IMR-90 (cell line): Measurements from ENCODE around the gene CYP2A7. TPM values are rescaled to one million over a fixed set of nuclear protein-coding genes. Genes with fewer than 3 reads are reported as not detected.
"Not testable (repeated sequence)": the region's sequence is repeated elsewhere in the genome, so short reads cannot be mapped to it uniquely, and the experiment has no call there.

Source experiments
- ATAC-seq: fragments of 200-7000 bp; cut with Tn5 transposase; 2 replicates; pipeline ENCODE4 v1.9.1; 2020; ENCODE audit warnings: low read depth, mild to moderate bottlenecking, moderate library complexity
- BruUV-seq: library from RNA; stranded (reverse); fragments of 400-500 nt; replicated peaks from 2 replicates; lab custom pipeline; 2021; lab: Mats Ljungman, UMichigan
- CTCF ChIA-PET: fragments of 300-600 bp; formaldehyde crosslinking; extraction: SDS; loops from one replicate; lab custom pipeline; 2021; ENCODE audit warnings: antibody characterized with exemption; lab: Yijun Ruan, JAX
- POLR2A ChIA-PET: fragments of 300-600 bp; sonication (Branson Sonifier 250); formaldehyde crosslinking; loops from one replicate; lab custom pipeline; 2022; ENCODE audit warnings: antibody characterized with exemption; ENCODE audit not compliant: unreplicated experiment; lab: Charles Lee
- DNase-seq: peaks from one replicate; pipeline ENCODE4 v3.0.0; 2013
- H2AFZ ChIP-seq: replicated peaks from 2 replicates; pipeline ENCODE3; 2013; ENCODE audit warnings: low read length, mild to moderate bottlenecking; ENCODE audit not compliant: poor library complexity
- H2AK5ac ChIP-seq: 2 replicates; pipeline ENCODE4 v1.6.1; 2013; ENCODE audit warnings: low read depth, low read length, inconsistent platforms
- H2AK9ac ChIP-seq: replicated peaks from 2 replicates; pipeline ENCODE3; 2013; ENCODE audit warnings: mild to moderate bottlenecking, low read depth, low read length, moderate library complexity; ENCODE audit not compliant: poor library complexity
- H2BK120ac ChIP-seq: 2 replicates; pipeline ENCODE4 v1.6.1; 2013; ENCODE audit warnings: low read depth, low read length, inconsistent platforms
- H2BK15ac ChIP-seq: 3 replicates; pipeline ENCODE4 v1.6.1; 2013; ENCODE audit warnings: low read depth, low read length, inconsistent platforms
- H2BK20ac ChIP-seq: 2 replicates; pipeline ENCODE4 v1.6.1; 2013; ENCODE audit warnings: low read depth, mild to moderate bottlenecking, inconsistent platforms, low read length, moderate library complexity
- H2BK5ac ChIP-seq: 2 replicates; pipeline ENCODE4 v1.6.1; 2013; ENCODE audit warnings: mild to moderate bottlenecking, low read depth, low read length, inconsistent platforms; ENCODE audit not compliant: poor library complexity, severe bottlenecking
- H3K14ac ChIP-seq: replicated peaks from 2 replicates; pipeline ENCODE4 v1.6.1; 2013; ENCODE audit warnings: low read depth, low read length, inconsistent platforms
- H3K18ac ChIP-seq: 2 replicates; pipeline ENCODE4 v1.6.1; 2013; ENCODE audit warnings: low read depth, low read length, control low read depth
- H3K23ac ChIP-seq: 2 replicates; pipeline ENCODE4 v1.6.1; 2013; ENCODE audit warnings: low read depth, low read length, inconsistent platforms
- H3K27ac ChIP-seq: 2 replicates; pipeline ENCODE4 v1.5.1; 2013; ENCODE audit warnings: mild to moderate bottlenecking, control low read depth, low read length; ENCODE audit not compliant: insufficient read depth
- H3K27me3 ChIP-seq: 2 replicates; pipeline ENCODE4 v1.6.1; 2013; ENCODE audit warnings: low read length; ENCODE audit not compliant: control insufficient read depth, insufficient read depth
- H3K36me3 ChIP-seq: 2 replicates; pipeline ENCODE4 v1.6.1; 2013; ENCODE audit warnings: low read length, mixed read lengths; ENCODE audit not compliant: control insufficient read depth, insufficient read depth
- H3K4ac ChIP-seq: 2 replicates; pipeline ENCODE4 v1.6.1; 2013; ENCODE audit warnings: low read depth, low read length, inconsistent platforms
- H3K4me1 ChIP-seq: 2 replicates; pipeline ENCODE4 v1.6.1; 2013; ENCODE audit warnings: low read length, mixed read lengths; ENCODE audit not compliant: control insufficient read depth, insufficient read depth
- H3K4me2 ChIP-seq: 2 replicates; pipeline ENCODE4 v1.6.1; 2013; ENCODE audit warnings: low read depth, mild to moderate bottlenecking, control low read depth, low read length, moderate library complexity
- H3K4me3 ChIP-seq: 2 replicates; pipeline ENCODE4 v1.5.1; 2013; ENCODE audit warnings: low read depth, mild to moderate bottlenecking, control low read depth, low read length, moderate library complexity; ENCODE audit not compliant: insufficient read depth
- H3K56ac ChIP-seq: 2 replicates; pipeline ENCODE4 v1.6.1; 2013; ENCODE audit warnings: low read length, inconsistent platforms; ENCODE audit not compliant: insufficient read depth; ENCODE audit errors: extremely low read depth
- H3K79me1 ChIP-seq, 2 experiments: 2 replicates each; pipeline ENCODE4 v1.6.1; 2013; ENCODE audit warnings: low read length in 2 of 2, inconsistent platforms in 1 of 2, low read depth in 1 of 2
- H3K9ac ChIP-seq: 2 replicates; pipeline ENCODE4 v1.6.1; 2013; ENCODE audit warnings: low read depth, low read length, control low read depth
- H3K9me1 ChIP-seq: 2 replicates; pipeline ENCODE4 v1.6.1; 2013; ENCODE audit warnings: low read length, inconsistent platforms; ENCODE audit not compliant: insufficient read depth
- H3K9me3 ChIP-seq: 2 replicates; pipeline ENCODE4 v1.6.1; 2013; ENCODE audit warnings: low read length; ENCODE audit not compliant: control insufficient read depth, insufficient read depth
- H4K20me1 ChIP-seq: 2 replicates; pipeline ENCODE4 v1.6.1; 2013; ENCODE audit warnings: low read length, inconsistent platforms; ENCODE audit not compliant: insufficient read depth
- H4K5ac ChIP-seq: 2 replicates; pipeline ENCODE4 v1.6.1; 2013; ENCODE audit warnings: mild to moderate bottlenecking, low read depth, low read length, control low read depth
- H4K8ac ChIP-seq, 2 experiments: 2 replicates each; pipeline ENCODE4 v1.6.1; 2013; ENCODE audit warnings: low read depth in 2 of 2, low read length in 2 of 2, control low read depth in 1 of 2, inconsistent platforms in 1 of 2
- H4K91ac ChIP-seq: 2 replicates; pipeline ENCODE4 v1.6.1; 2013; ENCODE audit warnings: low read depth, low read length, inconsistent platforms; ENCODE audit not compliant: insufficient read depth
- WGBS, 2 experiments: methylation state at CpG; one replicate each; pipeline versions ENCODE4 v1.1.5 to v1.1.7; 2013; ENCODE audit warnings: missing lambda C conversion rate in 2 of 2; ENCODE audit not compliant: insufficient read length in 1 of 2; ENCODE audit errors: extremely low coverage in 2 of 2; 5-methylcytosine and 5-hydroxymethylcytosine counted together
- dilution Hi-C: fragments of 300-500 bp; cut with HindIII; formaldehyde crosslinking; loops from one replicate; pipeline ENCODE4 v1.14.3; 2018; ENCODE audit warnings: low sequenced_read_pairs; ENCODE audit not compliant: unreplicated experiment
- in situ Hi-C: fragments of 300-500 bp; cut with MboI; formaldehyde crosslinking; loops from 3 replicates; pipeline ENCODE4 v1.14.3; 2019; ENCODE audit warnings: low sequenced_read_pairs, inconsistent platforms, mixed read lengths
- intact Hi-C: fragments of 100-400 bp; cut with micrococcal nuclease; formaldehyde crosslinking; loops from 2 replicates; pipeline ENCODE4 v1.10.0; 2022
- polyA plus RNA-seq, 3 experiments: library from polyadenylated mRNA; depleted of rRNA; stranded (reverse); fragments of >200 nt; gene quantifications; 2 replicates each; pipeline ENCODE4 v1.2.3, GENCODE V29; 2012; ENCODE audit warnings: low replicate concordance in 1 of 3
- total RNA-seq: library from RNA; depleted of rRNA; stranded (reverse); fragments of >200 nt; gene quantifications from 2 replicates; pipeline ENCODE4 v1.2.3, GENCODE V29; 2012

Gene CYP2A7
- total and polyA plus RNA-seq, 2 of the 4 experiments (the other 2 are of a cell fraction): not detected

GRCh38 chr19:40879349-40879748 lies 2.7 kb downstream of the CYP2A7 start:
- H3K18ac ChIP-seq, H2AFZ ChIP-seq, intact Hi-C loops, H3K27ac ChIP-seq, H2BK15ac ChIP-seq, H4K5ac ChIP-seq, H4K91ac ChIP-seq, H4K20me1 ChIP-seq, in situ Hi-C loops, dilution Hi-C loops, H2AK5ac ChIP-seq, H3K4me1 ChIP-seq, H3K36me3 ChIP-seq, H2BK20ac ChIP-seq, POLR2A ChIA-PET, H3K14ac ChIP-seq, BruUV-seq, H3K4me3 ChIP-seq, ATAC-seq, DNase-seq, H3K4ac ChIP-seq, H3K27me3 ChIP-seq, CTCF ChIA-PET, H3K4me2 ChIP-seq, H4K8ac ChIP-seq, H3K9ac ChIP-seq, H3K23ac ChIP-seq, H2AK9ac ChIP-seq, H3K9me1 ChIP-seq, H3K56ac ChIP-seq, H3K79me1 ChIP-seq, H3K9me3 ChIP-seq, H2BK120ac ChIP-seq, H2BK5ac ChIP-seq: not testable (repeated sequence)
- 0% methylated on average over 1 of the region's 4 CpGs; no CpG with 5 or more reads in 1 of the 2 experiments for WGBS, 2 experiments

- not testable (repeated sequence) for H3K14ac ChIP-seq
Observed at GRCh38 chr19:40875526-40875951, 6.5 kb downstream of the CYP2A7 start.

More at GRCh38 chr19:40875526-40875951, 6.5 kb downstream of the CYP2A7 start:
- H2BK15ac ChIP-seq, H3K79me1 ChIP-seq, H4K20me1 ChIP-seq, H2AFZ ChIP-seq, H3K36me3 ChIP-seq, H3K9ac ChIP-seq, H2BK120ac ChIP-seq, in situ Hi-C loops, H4K5ac ChIP-seq, CTCF ChIA-PET, H3K23ac ChIP-seq, H2BK20ac ChIP-seq, H3K9me3 ChIP-seq, H2BK5ac ChIP-seq, H3K56ac ChIP-seq, dilution Hi-C loops, POLR2A ChIA-PET, H3K27me3 ChIP-seq, H3K4me2 ChIP-seq, H4K91ac ChIP-seq, H3K4me3 ChIP-seq, H4K8ac ChIP-seq, H3K4me1 ChIP-seq, H2AK9ac ChIP-seq, DNase-seq, H3K18ac ChIP-seq, intact Hi-C loops, H2AK5ac ChIP-seq, H3K27ac ChIP-seq, BruUV-seq, ATAC-seq, H3K9me1 ChIP-seq, H3K4ac ChIP-seq: not testable (repeated sequence)
- no CpG with 5 or more reads among the region's 23 CpGs for WGBS, 2 experiments
